ENCODE data around the gene TP53I3. TPM values are rescaled to one million over a fixed set of nuclear protein-coding genes. Genes with fewer than 3 reads are reported as not detected.

Gene TP53I3
- total RNA-seq, 1 donor from 2014 or later: 67.8 TPM

DNA sequence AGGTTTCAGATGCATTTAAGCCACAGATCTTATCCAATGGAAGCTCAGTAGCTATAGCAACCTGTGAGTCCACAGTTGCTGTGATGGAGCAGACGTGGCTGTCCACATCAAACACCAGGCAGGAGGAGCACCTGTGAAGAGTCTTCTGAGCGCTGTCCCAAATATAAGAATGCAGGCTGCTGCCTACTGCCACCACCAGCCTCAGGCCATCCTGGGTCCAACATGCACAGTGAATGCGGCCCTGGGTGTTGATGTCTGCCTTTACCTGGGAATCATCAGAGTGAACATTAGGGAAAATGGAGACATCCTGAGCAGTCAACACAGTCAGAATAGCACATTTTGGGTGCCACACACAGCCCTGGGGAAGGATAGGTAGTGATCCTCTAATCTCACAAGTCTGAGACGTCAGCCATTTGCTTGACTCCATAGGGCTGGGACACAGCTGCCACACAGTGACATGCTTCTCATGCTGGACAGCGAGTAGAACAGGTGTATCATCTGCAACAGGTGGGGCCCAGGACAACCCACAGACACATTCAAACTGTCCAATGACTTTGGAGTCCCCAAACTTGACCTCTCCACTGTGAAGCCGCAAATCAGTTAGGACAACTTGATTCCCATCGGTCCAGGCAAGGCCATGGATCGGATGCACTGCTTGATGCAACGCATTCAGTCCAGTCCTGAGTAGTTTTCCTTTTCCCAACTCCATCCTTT is 45.7 kb downstream of the TP53I3 start:
- no peak for DNase-seq (ENCODE audit: low spot score, unreplicated experiment)
- TF ChIP-seq, protein P1, sequence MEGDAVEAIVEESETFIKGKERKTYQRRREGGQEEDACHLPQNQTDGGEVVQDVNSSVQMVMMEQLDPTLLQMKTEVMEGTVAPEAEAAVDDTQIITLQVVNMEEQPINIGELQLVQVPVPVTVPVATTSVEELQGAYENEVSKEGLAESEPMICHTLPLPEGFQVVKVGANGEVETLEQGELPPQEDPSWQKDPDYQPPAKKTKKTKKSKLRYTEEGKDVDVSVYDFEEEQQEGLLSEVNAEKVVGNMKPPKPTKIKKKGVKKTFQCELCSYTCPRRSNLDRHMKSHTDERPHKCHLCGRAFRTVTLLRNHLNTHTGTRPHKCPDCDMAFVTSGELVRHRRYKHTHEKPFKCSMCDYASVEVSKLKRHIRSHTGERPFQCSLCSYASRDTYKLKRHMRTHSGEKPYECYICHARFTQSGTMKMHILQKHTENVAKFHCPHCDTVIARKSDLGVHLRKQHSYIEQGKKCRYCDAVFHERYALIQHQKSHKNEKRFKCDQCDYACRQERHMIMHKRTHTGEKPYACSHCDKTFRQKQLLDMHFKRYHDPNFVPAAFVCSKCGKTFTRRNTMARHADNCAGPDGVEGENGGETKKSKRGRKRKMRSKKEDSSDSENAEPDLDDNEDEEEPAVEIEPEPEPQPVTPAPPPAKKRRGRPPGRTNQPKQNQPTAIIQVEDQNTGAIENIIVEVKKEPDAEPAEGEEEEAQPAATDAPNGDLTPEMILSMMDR (IDR thresholded peaks at IDR 0.05; ENCODE audit: unreplicated experiment): no peak
- H3K36me3 Mint-ChIP-seq (ENCODE audit: insufficient read depth): peaks cover 12% of the 10 kb centered on the region
- H3K4me1 Mint-ChIP-seq (ENCODE audit: low read depth): no peaks in the 10 kb centered on the region
- H3K27ac Mint-ChIP-seq: no peak overlapping the region
- no peaks in the 10 kb centered on the region for H3K27me3 Mint-ChIP-seq
- H3K4me3 Mint-ChIP-seq (ENCODE audit: low read depth): no peak overlapping the region
- no peaks in the 10 kb centered on the region for H3K9me3 Mint-ChIP-seq (ENCODE audit: low read depth)

Other genes with a start within 250 kb of the TP53I3 start
- 34.8 and 38.3 TPM in 2 replicates for gene ATAD2B, start 157.7 kb downstream of the TP53I3 start, total RNA-seq
- gene UBXN2A, start 144.4 kb downstream of the TP53I3 start, total RNA-seq: 23.7 and 24.1 TPM in 2 replicates
- 0.40 and 1.2 TPM in 2 replicates for gene MFSD2B, start 74.7 kb downstream of the TP53I3 start, total RNA-seq
- gene WDCP, start 37.4 kb downstream of the TP53I3 start, total RNA-seq: 22.4 and 23.7 TPM in 2 replicates
- gene FKBP1B, start 35.1 kb downstream of the TP53I3 start, total RNA-seq: 30.5 and 33.7 TPM in 2 replicates
- 93.3 and 101 TPM in 2 replicates for gene SF3B6, start 8.5 kb downstream of the TP53I3 start, total RNA-seq
- 0.55 and 1.1 TPM in 2 replicates for gene PFN4, start 38.5 kb upstream of the TP53I3 start, total RNA-seq
- gene FAM228B, start 38.6 kb upstream of the TP53I3 start, total RNA-seq: 25.4 and 27.5 TPM in 2 replicates
- gene FAM228A, start 90.2 kb upstream of the TP53I3 start, total RNA-seq: 0.31 and 0.80 TPM in 2 replicates